AG09319 (cell line): ENCODE data around the gene ENKD1.

ENCODE experiments used
- DNase-seq: peaks from one replicate; pipeline ENCODE4 v3.0.0-alpha.2; 2010; ENCODE audit warnings: low read depth; ENCODE audit errors: extremely low read depth
- CTCF ChIP-seq: IDR thresholded peaks from 2 replicates; pipeline ENCODE4 v1.5.1; 2011; ENCODE audit warnings: low read depth, mild to moderate bottlenecking, inconsistent platforms, low read length, moderate library complexity

The ENKD1 gene

DNA sequence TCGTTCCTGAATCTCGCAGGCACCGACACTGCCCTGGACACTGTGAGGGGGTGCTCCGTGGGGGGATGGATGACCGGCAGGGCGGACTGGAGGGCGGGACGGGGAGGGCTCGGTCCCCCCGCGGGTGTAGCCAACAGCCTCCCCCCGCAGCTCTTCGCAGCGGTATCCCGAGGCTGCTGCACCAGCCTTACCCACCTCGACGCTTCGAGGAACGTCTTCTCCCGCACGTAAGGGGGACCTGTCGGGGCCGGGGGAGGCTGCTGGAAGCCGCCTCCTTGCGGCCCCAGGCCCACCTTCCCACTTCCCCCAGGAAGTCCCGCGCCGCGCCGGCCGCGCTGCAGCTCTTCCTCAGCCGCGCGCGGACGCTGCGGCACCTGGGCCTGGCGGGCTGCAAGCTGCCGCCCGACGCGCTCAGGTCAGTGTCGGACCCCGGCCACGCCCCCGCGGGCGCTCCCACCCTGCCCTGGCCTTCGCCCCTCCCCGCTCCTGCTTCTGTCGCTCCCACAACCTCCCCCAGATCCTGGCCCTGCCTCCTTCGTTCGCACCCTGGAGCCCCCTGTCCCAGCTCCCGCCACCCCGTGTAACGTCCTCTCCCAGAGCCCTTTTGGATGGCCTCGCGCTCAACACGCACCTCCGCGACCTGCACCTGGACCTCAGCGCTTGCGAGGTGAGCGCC is 18.3 kb downstream of the ENKD1 start:
- no peak for TF ChIP-seq CTCF
- no peak for DNase-seq

- DNase-seq: no peak
- no peak for TF ChIP-seq CTCF
Observed at GRCh38 chr16:67647681-67648080, 18.9 kb downstream of the ENKD1 start.

DNA sequence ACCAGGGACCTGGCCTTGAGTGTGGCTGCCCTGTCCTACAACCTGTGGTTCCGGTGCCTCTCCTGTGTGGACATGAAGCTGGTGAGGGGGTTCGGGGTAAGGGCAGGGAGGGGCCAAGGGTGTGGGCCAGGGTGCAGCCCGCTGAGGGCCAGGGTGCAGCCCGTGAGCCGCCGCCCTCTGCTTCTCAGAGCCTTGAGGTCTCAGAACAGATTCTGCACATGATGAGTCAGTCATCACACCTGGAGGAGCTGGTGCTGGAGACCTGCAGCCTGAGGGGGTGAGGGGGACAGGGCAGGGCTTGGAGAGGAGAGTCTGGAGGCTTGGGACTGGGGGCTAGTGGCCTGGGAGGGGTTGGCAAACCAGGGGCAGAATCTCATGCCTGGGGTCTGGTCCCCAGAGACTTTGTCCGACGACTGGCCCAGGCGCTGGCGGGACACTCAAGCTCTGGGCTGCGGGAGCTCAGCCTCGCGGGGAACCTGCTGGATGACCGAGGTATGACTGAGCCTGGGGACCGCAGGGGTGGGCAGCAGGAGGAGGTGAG is 19.4 kb downstream of the ENKD1 start:
- DNase-seq: no peak
- TF ChIP-seq CTCF: no peak

DNA sequence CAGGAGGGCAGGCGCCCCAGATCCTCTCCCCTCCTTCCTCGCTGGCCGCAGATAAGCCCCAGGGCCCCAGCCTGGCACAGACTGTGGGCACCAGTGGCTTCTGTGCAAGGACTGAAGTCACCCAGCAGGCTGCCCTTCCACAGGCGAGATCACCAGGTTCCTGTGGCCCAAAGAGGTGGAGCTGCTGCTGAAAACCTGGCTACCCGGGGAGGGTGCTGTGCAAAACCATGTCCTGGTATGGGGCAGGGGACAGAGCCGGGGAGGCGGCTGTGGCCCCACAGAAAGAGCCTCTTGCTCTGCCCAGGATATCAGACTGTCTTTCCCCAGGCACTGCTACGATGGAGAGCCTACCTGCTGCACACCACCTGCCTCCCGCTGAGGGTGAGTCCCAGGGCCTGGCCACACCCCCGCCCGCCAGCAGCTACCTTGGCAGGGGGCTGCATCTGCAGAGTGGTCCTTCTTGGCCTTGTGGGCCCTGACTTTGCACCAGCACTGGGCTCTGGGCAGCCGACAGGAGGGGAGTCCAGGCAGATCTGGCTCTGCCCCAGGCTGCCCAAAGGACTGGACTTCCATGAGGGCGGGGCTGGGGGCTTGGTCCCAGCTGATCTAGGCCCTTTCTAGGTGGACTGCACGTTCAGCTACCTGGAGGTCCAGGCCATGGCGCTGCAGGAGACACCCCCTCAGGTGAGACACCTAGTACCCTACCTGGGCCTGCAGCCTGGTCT is 21.0 kb downstream of the ENKD1 start:
- TF ChIP-seq CTCF: no peak
- no peak for DNase-seq

GRCh38 chr16:67644038-67644437 is 22.5 kb downstream of the ENKD1 start:
- no peak for DNase-seq
- no peak for TF ChIP-seq CTCF

- TF ChIP-seq CTCF: no peak
- no peak for DNase-seq
Observed at GRCh38 chr16:67641779-67642708, 24.5 kb downstream of the ENKD1 start.
